IMR-90 (cell line): ENCODE results near the gene METTL1. TPM values are rescaled to one million over a fixed set of nuclear protein-coding genes. Genes with fewer than 3 reads are reported as not detected.

Source experiments
- ATAC-seq: fragments of 200-7000 bp; cut with Tn5 transposase; 2 replicates; pipeline ENCODE4 v1.9.1; 2020; ENCODE audit warnings: low read depth, mild to moderate bottlenecking, moderate library complexity
- BruUV-seq: library from RNA; stranded (reverse); fragments of 400-500 nt; replicated peaks from 2 replicates; lab custom pipeline; 2021; lab: Mats Ljungman, UMichigan
- CTCF ChIA-PET: fragments of 300-600 bp; formaldehyde crosslinking; extraction: SDS; loops from one replicate; lab custom pipeline; 2021; ENCODE audit warnings: antibody characterized with exemption; lab: Yijun Ruan, JAX
- POLR2A ChIA-PET: fragments of 300-600 bp; sonication (Branson Sonifier 250); formaldehyde crosslinking; loops from one replicate; lab custom pipeline; 2022; ENCODE audit warnings: antibody characterized with exemption; ENCODE audit not compliant: unreplicated experiment; lab: Charles Lee
- DNase-seq: peaks from one replicate; pipeline ENCODE4 v3.0.0; 2013
- H2AFZ ChIP-seq: replicated peaks from 2 replicates; pipeline ENCODE3; 2013; ENCODE audit warnings: low read length, mild to moderate bottlenecking; ENCODE audit not compliant: poor library complexity
- H2AK5ac ChIP-seq: 2 replicates; pipeline ENCODE4 v1.6.1; 2013; ENCODE audit warnings: low read depth, low read length, inconsistent platforms
- H2AK9ac ChIP-seq: replicated peaks from 2 replicates; pipeline ENCODE3; 2013; ENCODE audit warnings: mild to moderate bottlenecking, low read depth, low read length, moderate library complexity; ENCODE audit not compliant: poor library complexity
- H2BK120ac ChIP-seq: 2 replicates; pipeline ENCODE4 v1.6.1; 2013; ENCODE audit warnings: low read depth, low read length, inconsistent platforms
- H2BK15ac ChIP-seq: 3 replicates; pipeline ENCODE4 v1.6.1; 2013; ENCODE audit warnings: low read depth, low read length, inconsistent platforms
- H2BK20ac ChIP-seq: 2 replicates; pipeline ENCODE4 v1.6.1; 2013; ENCODE audit warnings: low read depth, mild to moderate bottlenecking, inconsistent platforms, low read length, moderate library complexity
- H2BK5ac ChIP-seq: 2 replicates; pipeline ENCODE4 v1.6.1; 2013; ENCODE audit warnings: mild to moderate bottlenecking, low read depth, low read length, inconsistent platforms; ENCODE audit not compliant: poor library complexity, severe bottlenecking
- H3K14ac ChIP-seq: replicated peaks from 2 replicates; pipeline ENCODE4 v1.6.1; 2013; ENCODE audit warnings: low read depth, low read length, inconsistent platforms
- H3K18ac ChIP-seq: 2 replicates; pipeline ENCODE4 v1.6.1; 2013; ENCODE audit warnings: low read depth, low read length, control low read depth
- H3K23ac ChIP-seq: 2 replicates; pipeline ENCODE4 v1.6.1; 2013; ENCODE audit warnings: low read depth, low read length, inconsistent platforms
- H3K27ac ChIP-seq: 2 replicates; pipeline ENCODE4 v1.5.1; 2013; ENCODE audit warnings: mild to moderate bottlenecking, control low read depth, low read length; ENCODE audit not compliant: insufficient read depth
- H3K27me3 ChIP-seq: 2 replicates; pipeline ENCODE4 v1.6.1; 2013; ENCODE audit warnings: low read length; ENCODE audit not compliant: control insufficient read depth, insufficient read depth
- H3K36me3 ChIP-seq: 2 replicates; pipeline ENCODE4 v1.6.1; 2013; ENCODE audit warnings: low read length, mixed read lengths; ENCODE audit not compliant: control insufficient read depth, insufficient read depth
- H3K4ac ChIP-seq: 2 replicates; pipeline ENCODE4 v1.6.1; 2013; ENCODE audit warnings: low read depth, low read length, inconsistent platforms
- H3K4me1 ChIP-seq: 2 replicates; pipeline ENCODE4 v1.6.1; 2013; ENCODE audit warnings: low read length, mixed read lengths; ENCODE audit not compliant: control insufficient read depth, insufficient read depth
- H3K4me2 ChIP-seq: 2 replicates; pipeline ENCODE4 v1.6.1; 2013; ENCODE audit warnings: low read depth, mild to moderate bottlenecking, control low read depth, low read length, moderate library complexity
- H3K4me3 ChIP-seq: 2 replicates; pipeline ENCODE4 v1.5.1; 2013; ENCODE audit warnings: low read depth, mild to moderate bottlenecking, control low read depth, low read length, moderate library complexity; ENCODE audit not compliant: insufficient read depth
- H3K56ac ChIP-seq: 2 replicates; pipeline ENCODE4 v1.6.1; 2013; ENCODE audit warnings: low read length, inconsistent platforms; ENCODE audit not compliant: insufficient read depth; ENCODE audit errors: extremely low read depth
- H3K79me1 ChIP-seq, 2 experiments: 2 replicates each; pipeline ENCODE4 v1.6.1; 2013; ENCODE audit warnings: low read length in 2 of 2, inconsistent platforms in 1 of 2, low read depth in 1 of 2
- H3K9ac ChIP-seq: 2 replicates; pipeline ENCODE4 v1.6.1; 2013; ENCODE audit warnings: low read depth, low read length, control low read depth
- H3K9me1 ChIP-seq: 2 replicates; pipeline ENCODE4 v1.6.1; 2013; ENCODE audit warnings: low read length, inconsistent platforms; ENCODE audit not compliant: insufficient read depth
- H3K9me3 ChIP-seq: 2 replicates; pipeline ENCODE4 v1.6.1; 2013; ENCODE audit warnings: low read length; ENCODE audit not compliant: control insufficient read depth, insufficient read depth
- H4K20me1 ChIP-seq: 2 replicates; pipeline ENCODE4 v1.6.1; 2013; ENCODE audit warnings: low read length, inconsistent platforms; ENCODE audit not compliant: insufficient read depth
- H4K5ac ChIP-seq: 2 replicates; pipeline ENCODE4 v1.6.1; 2013; ENCODE audit warnings: mild to moderate bottlenecking, low read depth, low read length, control low read depth
- H4K8ac ChIP-seq, 2 experiments: 2 replicates each; pipeline ENCODE4 v1.6.1; 2013; ENCODE audit warnings: low read depth in 2 of 2, low read length in 2 of 2, control low read depth in 1 of 2, inconsistent platforms in 1 of 2
- H4K91ac ChIP-seq: 2 replicates; pipeline ENCODE4 v1.6.1; 2013; ENCODE audit warnings: low read depth, low read length, inconsistent platforms; ENCODE audit not compliant: insufficient read depth
- BHLHE40 ChIP-seq: fragments of 150-350 bp; IDR thresholded peaks from 2 replicates; pipeline ENCODE4 v1.6.1; 2016; ENCODE audit warnings: mild to moderate bottlenecking, low read depth, low read length
- MAZ ChIP-seq: IDR thresholded peaks from 2 replicates; pipeline ENCODE4 v1.6.1; 2012; ENCODE audit warnings: low read depth, mild to moderate bottlenecking, low read length, improper control_type of control experiment, moderate library complexity, borderline replicate concordance
- MXI1 ChIP-seq: IDR thresholded peaks from 2 replicates; pipeline ENCODE4 v1.6.1; 2012; ENCODE audit warnings: low read depth, mild to moderate bottlenecking, low read length, moderate library complexity, borderline replicate concordance
- SMC3 ChIP-seq: fragments of 150-350 bp; IDR thresholded peaks from 2 replicates; pipeline ENCODE4 v1.6.1; 2016; ENCODE audit warnings: low read depth, mild to moderate bottlenecking, antibody characterized with exemption, low read length, moderate library complexity
- WGBS, 2 experiments: methylation state at CpG; one replicate each; pipeline versions ENCODE4 v1.1.5 to v1.1.7; 2013; ENCODE audit warnings: missing lambda C conversion rate in 2 of 2; ENCODE audit not compliant: insufficient read length in 1 of 2; ENCODE audit errors: extremely low coverage in 2 of 2; 5-methylcytosine and 5-hydroxymethylcytosine counted together
- dilution Hi-C: fragments of 300-500 bp; cut with HindIII; formaldehyde crosslinking; loops from one replicate; pipeline ENCODE4 v1.14.3; 2018; ENCODE audit warnings: low sequenced_read_pairs; ENCODE audit not compliant: unreplicated experiment
- in situ Hi-C: fragments of 300-500 bp; cut with MboI; formaldehyde crosslinking; loops from 3 replicates; pipeline ENCODE4 v1.14.3; 2019; ENCODE audit warnings: low sequenced_read_pairs, inconsistent platforms, mixed read lengths
- intact Hi-C: fragments of 100-400 bp; cut with micrococcal nuclease; formaldehyde crosslinking; loops from 2 replicates; pipeline ENCODE4 v1.10.0; 2022
- polyA plus RNA-seq, 3 experiments: library from polyadenylated mRNA; depleted of rRNA; stranded (reverse); fragments of >200 nt; gene quantifications; 2 replicates each; pipeline ENCODE4 v1.2.3, GENCODE V29; 2012; ENCODE audit warnings: low replicate concordance in 1 of 3
- total RNA-seq: library from RNA; depleted of rRNA; stranded (reverse); fragments of >200 nt; gene quantifications from 2 replicates; pipeline ENCODE4 v1.2.3, GENCODE V29; 2012
- TF ChIP-seq, protein P1 (sequence below): fragments of 150-350 bp; IDR thresholded peaks from 2 replicates; pipeline ENCODE4 v1.6.1; 2016; ENCODE audit warnings: low read depth, mild to moderate bottlenecking, low read length, moderate library complexity, borderline replicate concordance
- TF ChIP-seq, protein P2 (sequence below): conservative IDR thresholded peaks from 2 replicates; pipeline ENCODE4 v1.5.1; 2012; ENCODE audit warnings: mild to moderate bottlenecking, low read depth, low read length, improper control_type of control experiment

Gene METTL1
- total and polyA plus RNA-seq, 2 of the 4 experiments (the other 2 are of a cell fraction) = 12.4 to 27.5 TPM

DNA sequence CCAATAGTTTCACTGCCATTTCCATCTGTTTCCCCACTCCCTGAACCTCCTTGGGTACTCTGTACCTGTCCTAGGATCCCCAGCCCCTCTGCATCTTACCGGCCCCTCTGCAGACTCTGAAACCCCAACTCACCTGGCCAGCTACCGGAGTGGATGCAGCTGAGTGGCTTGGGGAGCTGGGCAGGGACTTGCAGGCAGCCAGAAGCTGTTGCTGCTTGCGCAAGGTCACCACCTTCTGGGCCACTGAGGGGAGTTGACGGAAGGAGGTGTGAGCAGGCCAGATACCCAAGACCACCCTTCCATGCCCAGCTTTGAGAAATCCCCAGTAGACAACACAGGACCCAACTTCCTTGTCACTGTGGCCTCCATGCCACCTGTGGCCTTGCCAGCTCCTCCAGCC is 39.6 kb downstream of the METTL1 start:
- H4K91ac ChIP-seq = no peak overlapping the region
- POLR2A ChIA-PET = no interaction called here
- H3K23ac ChIP-seq = no peak overlapping the region
- BruUV-seq = no TSS peak
- no peak overlapping the region for H2BK120ac ChIP-seq
- no peak overlapping the region for H3K9ac ChIP-seq
- H2BK5ac ChIP-seq = no peak overlapping the region
- WGBS, 2 experiments = no CpG with 5 or more reads among the region's 4 CpGs
- H3K27ac ChIP-seq = no peak overlapping the region
- no peak overlapping the region for H2AFZ ChIP-seq
- no peak overlapping the region for H4K5ac ChIP-seq
- H3K9me3 ChIP-seq = no peaks in the 10 kb centered on the region
- no peak overlapping the region for H3K56ac ChIP-seq
- H2AK5ac ChIP-seq = no peak overlapping the region
- 0 out of 2 replicates have a peak, but pooled peaks cover under 1% of the 10 kb centered on the region for H3K4me1 ChIP-seq
- no peak for ATAC-seq
- H3K4ac ChIP-seq = no peak overlapping the region
- no peak overlapping the region for H2BK15ac ChIP-seq
- H3K18ac ChIP-seq = no peak overlapping the region
- H2AK9ac ChIP-seq = no peak overlapping the region
- CTCF ChIA-PET = no interaction called here
- dilution Hi-C loops = no loop called here
- H3K36me3 ChIP-seq = peaks cover 6% of the 10 kb centered on the region; the same call in 1 of the 2 replicates
- H3K14ac ChIP-seq = no peak overlapping the region
- no peak for TF ChIP-seq MXI1
- no peak for TF ChIP-seq MAZ
- TF ChIP-seq, protein P1, sequence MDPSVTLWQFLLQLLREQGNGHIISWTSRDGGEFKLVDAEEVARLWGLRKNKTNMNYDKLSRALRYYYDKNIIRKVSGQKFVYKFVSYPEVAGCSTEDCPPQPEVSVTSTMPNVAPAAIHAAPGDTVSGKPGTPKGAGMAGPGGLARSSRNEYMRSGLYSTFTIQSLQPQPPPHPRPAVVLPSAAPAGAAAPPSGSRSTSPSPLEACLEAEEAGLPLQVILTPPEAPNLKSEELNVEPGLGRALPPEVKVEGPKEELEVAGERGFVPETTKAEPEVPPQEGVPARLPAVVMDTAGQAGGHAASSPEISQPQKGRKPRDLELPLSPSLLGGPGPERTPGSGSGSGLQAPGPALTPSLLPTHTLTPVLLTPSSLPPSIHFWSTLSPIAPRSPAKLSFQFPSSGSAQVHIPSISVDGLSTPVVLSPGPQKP = no peak
- TF ChIP-seq, protein P2, sequence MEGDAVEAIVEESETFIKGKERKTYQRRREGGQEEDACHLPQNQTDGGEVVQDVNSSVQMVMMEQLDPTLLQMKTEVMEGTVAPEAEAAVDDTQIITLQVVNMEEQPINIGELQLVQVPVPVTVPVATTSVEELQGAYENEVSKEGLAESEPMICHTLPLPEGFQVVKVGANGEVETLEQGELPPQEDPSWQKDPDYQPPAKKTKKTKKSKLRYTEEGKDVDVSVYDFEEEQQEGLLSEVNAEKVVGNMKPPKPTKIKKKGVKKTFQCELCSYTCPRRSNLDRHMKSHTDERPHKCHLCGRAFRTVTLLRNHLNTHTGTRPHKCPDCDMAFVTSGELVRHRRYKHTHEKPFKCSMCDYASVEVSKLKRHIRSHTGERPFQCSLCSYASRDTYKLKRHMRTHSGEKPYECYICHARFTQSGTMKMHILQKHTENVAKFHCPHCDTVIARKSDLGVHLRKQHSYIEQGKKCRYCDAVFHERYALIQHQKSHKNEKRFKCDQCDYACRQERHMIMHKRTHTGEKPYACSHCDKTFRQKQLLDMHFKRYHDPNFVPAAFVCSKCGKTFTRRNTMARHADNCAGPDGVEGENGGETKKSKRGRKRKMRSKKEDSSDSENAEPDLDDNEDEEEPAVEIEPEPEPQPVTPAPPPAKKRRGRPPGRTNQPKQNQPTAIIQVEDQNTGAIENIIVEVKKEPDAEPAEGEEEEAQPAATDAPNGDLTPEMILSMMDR = no peak
- no peak for TF ChIP-seq SMC3
- TF ChIP-seq BHLHE40 = no peak
- peaks cover 61% of the 10 kb centered on the region for H3K27me3 ChIP-seq
- in situ Hi-C loops = loop anchor here (10.0 kb wide), 1 partner anchor 147 kb away; no protein-coding TSS in a partner anchor
- peaks cover 12% of the 10 kb centered on the region; the same call in 1 of the 2 replicates for H4K20me1 ChIP-seq
- no peak overlapping the region for H2BK20ac ChIP-seq
- no peak overlapping the region for H3K4me2 ChIP-seq
- intact Hi-C loops = no loop called here
- no peak for DNase-seq
- no peak overlapping the region for H3K4me3 ChIP-seq
- 0 out of 2 replicates have a peak, but pooled peaks cover 4% of the 10 kb centered on the region for H3K9me1 ChIP-seq
- no peak overlapping the region for H4K8ac ChIP-seq
- H3K79me1 ChIP-seq = peaks cover 0 to 5% of the 10 kb centered on the region in 2 experiments; a peak in 1 of 4 replicates
